Measurements from ENCODE around the gene TYW1.
"Not testable (repeated sequence)": the region's sequence is repeated elsewhere in the genome, so short reads cannot be mapped to it uniquely, and the experiment has no call there.

Gene TYW1

GRCh38 chr7:66994691-66995049 lies 2.0 kb upstream of the TYW1 start:
- FAIRE-seq: not testable (repeated sequence)

GRCh38 chr7:66995050-66995776 lies 1.4 kb upstream of the TYW1 start, which contains the start of gene SBDS:
Gene SBDS, minus strand, starts transcription at chr7:66995586. Its CDS starts 169 bp downstream, at chr7:66995417.
- peak; percentile 98 for FAIRE-seq

GRCh38 chr7:67000601-67001258 lies 4.1 kb downstream of the TYW1 start:
- FAIRE-seq: peak; percentile 87

GRCh38 chr7:67004145-67004544 lies 7.5 kb downstream of the TYW1 start:
- FAIRE-seq: not testable (repeated sequence)

- no peak for FAIRE-seq
Measured at GRCh38 chr7:67006965-67007364, 10.3 kb downstream of the TYW1 start.

GRCh38 chr7:67008260-67008659 lies 11.6 kb downstream of the TYW1 start:
- no peak for FAIRE-seq

GRCh38 chr7:67009677-67010076 lies 13.0 kb downstream of the TYW1 start:
- not testable (repeated sequence) for FAIRE-seq

- not testable (repeated sequence) for FAIRE-seq
Measured at GRCh38 chr7:67014076-67014622, 17.5 kb downstream of the TYW1 start.

GRCh38 chr7:67017971-67018370 lies 21.3 kb downstream of the TYW1 start:
- not testable (repeated sequence) for FAIRE-seq

- no peak for FAIRE-seq
Measured at GRCh38 chr7:67018940-67019339, 22.3 kb downstream of the TYW1 start.

- FAIRE-seq: no peak
Measured at GRCh38 chr7:67019562-67020390, 23.1 kb downstream of the TYW1 start.

- no peak for FAIRE-seq
Measured at GRCh38 chr7:67021260-67021659, 24.6 kb downstream of the TYW1 start.

- no peak for FAIRE-seq
Measured at GRCh38 chr7:67022511-67022910, 25.9 kb downstream of the TYW1 start.

GRCh38 chr7:67025459-67025858 lies 28.8 kb downstream of the TYW1 start:
- FAIRE-seq: not testable (repeated sequence)

- not testable (repeated sequence) for FAIRE-seq
Measured at GRCh38 chr7:67031685-67032084, 35.1 kb downstream of the TYW1 start.

- no peak for FAIRE-seq
Measured at GRCh38 chr7:67033251-67033650, 36.6 kb downstream of the TYW1 start.

GRCh38 chr7:67036432-67037395 lies 40.1 kb downstream of the TYW1 start:
- not testable (repeated sequence) for FAIRE-seq

- peak; percentile 96 for FAIRE-seq
Measured at GRCh38 chr7:67040832-67041231, 44.2 kb downstream of the TYW1 start.

GRCh38 chr7:67042781-67043558 lies 46.3 kb downstream of the TYW1 start:
- FAIRE-seq: peak; percentile 35

GRCh38 chr7:67043559-67043930 lies 46.9 kb downstream of the TYW1 start:
- FAIRE-seq: not testable (repeated sequence)

GRCh38 chr7:67045496-67045995 lies 48.9 kb downstream of the TYW1 start:
- FAIRE-seq: no peak

All from endometrium (tissue), 2 donors.